Fibroblast of gingiva (primary cell): ENCODE measurements around the gene CORO1A.
"Not testable (repeated sequence)": the region's sequence is repeated elsewhere in the genome, so short reads cannot be mapped to it uniquely, and the experiment has no call there.

Source experiments
- DNase-seq: peaks from one replicate; pipeline ENCODE4 v3.0.0-alpha.2; 2011; ENCODE audit warnings: low read depth

Gene CORO1A

DNA sequence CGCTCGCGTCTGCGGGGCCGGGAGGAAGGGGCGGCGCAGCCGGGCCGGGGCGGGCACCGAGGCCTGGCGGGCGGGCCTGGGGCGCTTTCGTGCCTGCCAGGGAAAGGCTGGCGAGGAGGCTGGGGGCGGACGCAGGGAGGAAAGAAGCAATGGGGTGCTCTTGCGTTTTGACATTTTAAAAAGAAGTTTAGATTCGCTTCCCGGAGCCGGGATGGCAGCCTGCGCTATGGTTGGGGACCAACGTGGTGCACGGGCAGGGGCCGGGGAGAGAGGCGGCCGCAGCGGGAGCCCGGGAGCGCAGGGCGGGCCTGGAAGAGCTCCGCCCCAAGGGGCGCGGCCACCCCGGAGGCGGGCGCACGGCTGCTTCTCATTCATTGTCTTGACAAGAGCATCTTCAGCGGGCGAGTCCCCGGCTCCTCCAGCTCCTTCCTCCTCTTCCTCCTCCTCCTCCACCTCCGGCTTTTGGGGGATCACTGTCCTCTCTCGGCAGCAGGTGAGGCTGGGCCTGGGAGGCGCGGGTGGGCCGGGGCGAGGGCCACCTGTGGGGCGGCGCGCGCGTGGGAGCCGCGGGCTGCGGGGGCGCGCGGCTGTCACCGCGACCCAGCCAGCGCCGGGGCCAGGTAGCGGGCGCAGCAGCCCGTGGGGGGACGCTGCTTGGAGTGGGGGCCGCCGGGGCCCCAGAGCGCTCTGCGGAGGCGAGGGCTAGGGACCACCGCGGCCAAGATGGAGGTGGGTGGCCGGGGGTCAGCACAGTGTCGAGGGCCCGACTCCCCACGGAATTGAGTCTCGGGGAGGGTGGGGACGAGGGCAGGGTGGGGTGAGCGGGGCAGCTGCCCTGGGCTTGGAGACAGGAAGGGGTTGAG is at the start of gene CORO1A:
Gene CORO1A (plus strand): TSS at position 370 of the 863 bp plus-strand sequence. CDS start 1,608 bp downstream, outside the sequence.
- peak; percentile 64 for DNase-seq

DNA sequence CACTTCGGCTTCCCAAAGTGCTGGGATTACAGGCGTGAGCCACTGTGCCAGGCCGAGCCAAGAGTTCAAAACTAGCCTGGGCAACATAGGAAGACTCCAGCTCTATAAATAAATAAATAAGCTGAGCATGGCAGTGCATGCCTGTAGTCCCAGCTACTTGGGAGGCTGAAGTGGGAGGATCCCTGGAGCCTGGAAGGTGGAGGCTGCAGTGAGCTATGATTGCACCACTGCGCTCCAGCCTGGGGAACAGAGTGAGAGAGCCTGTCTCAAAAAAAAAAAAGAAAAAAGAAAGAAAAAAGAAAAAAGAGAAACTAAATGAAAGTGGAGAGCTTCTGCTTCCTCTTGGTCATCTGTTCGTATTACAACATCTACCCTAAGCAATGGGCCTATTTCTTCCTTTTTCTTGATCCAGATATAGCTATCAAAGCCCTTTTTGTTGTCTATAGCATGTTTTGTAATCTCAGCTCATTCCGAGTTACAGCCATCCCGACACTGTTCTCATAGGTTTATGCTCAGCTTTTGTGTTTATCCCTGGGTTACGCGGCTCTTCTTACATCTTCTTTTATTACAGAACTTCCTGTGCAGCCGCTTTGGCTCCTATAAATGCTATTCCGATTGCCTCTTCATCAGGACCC is 46.3 kb upstream of the CORO1A start:
- no peak for DNase-seq

DNA sequence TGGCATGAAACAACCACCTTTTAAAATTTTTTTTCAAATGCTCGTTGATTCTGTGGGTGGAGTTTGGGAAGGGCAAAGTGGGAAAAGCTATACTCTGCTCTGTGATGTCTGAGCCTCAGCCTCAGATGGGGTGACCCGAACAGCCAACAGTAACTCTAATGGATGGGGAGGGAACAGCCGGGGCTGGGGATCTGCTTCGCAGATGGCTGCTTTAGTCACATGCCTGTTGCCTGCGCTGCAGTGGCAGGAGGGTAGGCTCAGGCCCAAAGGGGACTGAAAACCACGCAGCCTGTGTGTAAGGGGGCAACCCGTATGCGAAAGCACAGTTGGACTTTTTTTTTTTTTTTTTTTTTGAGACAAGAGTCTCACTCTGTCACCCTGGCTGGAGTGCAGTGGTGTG is 45.5 kb upstream of the CORO1A start:
- DNase-seq: no peak

DNA sequence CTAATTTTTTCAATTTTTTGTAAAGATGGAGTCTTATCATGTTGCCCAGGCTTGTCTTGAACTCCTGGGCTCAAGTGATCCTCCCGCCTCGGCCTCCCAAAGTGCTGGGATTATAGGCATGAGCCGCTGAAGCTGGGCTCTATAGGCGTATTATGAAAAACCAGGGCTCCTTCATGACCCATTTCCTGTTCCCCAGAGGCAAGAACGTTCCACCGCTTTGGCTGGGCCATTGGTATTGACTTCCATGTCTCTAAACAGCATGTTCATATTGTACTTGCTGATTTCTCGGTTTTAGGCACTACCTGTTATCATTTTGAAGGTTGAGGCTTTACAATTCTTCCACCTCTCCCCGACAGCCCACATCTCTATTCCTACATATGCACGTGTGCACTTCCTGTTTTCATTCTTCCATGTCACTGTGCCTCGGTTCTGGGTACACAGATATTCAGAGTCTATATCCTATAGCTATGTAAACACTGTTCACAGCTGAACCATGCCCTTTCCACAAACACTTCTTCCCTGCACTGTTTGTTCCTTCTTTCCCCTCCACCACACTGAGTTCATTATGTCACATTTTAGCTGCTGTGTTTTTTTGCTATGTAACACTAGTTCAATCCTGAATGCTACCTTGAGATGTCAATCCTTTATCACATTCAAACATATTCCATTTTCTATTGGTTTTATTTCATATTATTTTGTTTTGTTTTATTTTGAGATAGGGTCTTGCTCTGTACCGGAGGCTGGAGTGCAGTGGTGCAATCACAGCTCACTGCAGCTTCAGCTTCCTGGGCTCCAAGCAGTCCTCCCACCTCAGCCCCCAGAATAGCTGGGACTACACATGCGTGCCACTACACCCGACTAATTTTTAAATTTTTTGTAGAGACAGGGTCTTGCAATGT is 43.6 kb upstream of the CORO1A start:
- no peak for DNase-seq

DNA sequence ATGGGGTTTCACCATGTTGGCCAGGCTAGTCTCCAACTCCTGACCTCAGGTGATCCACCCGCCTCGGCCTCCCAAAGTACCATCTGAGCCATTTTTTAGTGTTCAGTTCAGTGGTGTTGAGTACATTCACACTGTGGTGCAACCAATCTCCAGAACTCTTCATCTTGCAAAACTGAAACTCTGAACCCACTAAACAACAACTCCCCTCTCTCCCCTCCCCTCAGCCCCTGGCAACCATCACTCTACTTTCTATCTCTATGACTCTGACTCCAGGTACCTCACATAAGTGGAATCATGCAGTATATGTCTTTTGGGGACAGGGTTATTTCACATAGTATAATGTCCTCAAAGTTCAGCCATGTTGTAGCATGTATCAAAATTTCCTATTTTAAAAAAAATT is 41.7 kb upstream of the CORO1A start:
- no peak for DNase-seq

DNA sequence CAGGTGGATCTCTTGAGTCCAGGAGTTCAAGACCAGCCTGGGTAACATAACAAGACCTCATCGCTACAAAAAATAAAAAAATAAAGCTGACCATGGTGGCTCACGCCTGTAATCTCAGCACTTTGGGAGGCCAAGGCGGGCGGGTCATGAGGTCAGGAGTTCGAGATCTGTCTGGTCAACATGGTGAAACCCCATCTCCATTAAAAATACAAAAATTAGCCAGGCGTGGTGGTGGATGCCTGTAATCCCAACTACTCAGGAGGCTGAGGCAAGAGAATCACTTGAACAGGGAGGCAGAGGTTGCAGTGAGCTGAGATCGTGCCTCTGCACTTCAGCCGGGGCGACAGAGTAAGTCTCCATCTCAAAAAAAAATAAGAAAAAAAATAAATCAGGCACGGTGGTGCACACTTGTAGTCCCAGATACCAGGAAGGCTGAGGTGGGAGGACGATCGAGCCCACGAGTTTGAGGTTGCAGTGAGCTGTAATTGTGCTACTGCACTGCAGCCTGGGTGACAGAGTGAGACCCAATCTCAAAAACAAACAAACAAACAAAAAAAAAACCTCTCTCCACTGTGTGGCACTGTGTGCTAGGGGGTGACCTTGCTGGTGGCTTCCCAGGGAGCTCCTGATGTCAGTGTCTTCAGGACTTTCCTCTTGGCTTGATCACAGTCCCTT is 40.6 kb upstream of the CORO1A start:
- DNase-seq: no peak

DNA sequence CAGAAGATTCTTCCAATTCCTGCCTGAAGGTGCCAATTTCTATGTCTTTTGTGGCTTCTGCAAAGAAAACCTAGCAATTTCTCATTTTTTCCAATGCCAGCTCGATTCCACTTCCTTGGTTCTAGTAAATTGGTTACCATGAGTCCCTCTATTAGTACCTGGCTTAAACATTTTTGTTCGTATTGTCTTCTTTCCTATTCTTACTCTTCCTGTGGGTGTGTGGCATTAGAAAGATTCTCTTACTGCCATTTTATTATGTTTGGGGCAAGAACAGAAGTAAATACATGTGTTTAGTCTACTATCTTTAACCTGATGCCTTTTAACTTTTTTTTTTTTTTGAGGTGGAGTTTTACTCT is 40.1 kb upstream of the CORO1A start:
- DNase-seq: no peak

DNA sequence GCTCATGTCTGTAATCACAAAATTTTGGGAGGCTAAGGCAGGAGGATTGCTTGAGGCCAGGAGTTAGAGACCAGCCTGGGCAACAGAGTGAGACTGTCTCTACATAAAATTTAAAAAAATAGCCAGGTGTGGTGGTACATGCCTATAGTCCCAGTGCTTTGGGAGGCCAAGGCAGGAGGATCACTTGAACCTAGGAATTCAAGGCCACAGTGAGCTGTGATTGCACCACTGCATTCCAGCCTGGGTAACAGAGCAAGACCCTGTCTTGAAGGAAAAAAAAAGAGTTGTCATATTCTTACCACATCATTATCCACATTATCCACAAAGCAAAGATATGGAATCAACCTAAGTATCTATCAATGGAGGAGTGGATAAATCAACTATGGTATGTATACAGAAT is 39.4 kb upstream of the CORO1A start:
- no peak for DNase-seq

DNA sequence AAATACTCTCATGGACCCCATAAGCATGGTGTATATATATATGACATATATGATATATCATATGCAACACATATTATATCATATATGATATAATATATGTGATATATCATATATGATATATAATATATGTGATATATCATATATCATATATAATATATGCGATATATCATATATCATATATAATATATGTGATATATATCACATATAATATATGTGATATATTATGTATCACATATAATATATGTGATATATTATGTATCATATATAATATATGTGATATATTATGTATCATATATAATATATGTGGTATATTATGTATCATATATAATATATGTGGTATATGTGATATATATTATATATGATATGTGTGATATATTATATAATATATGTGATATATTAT is 38.5 kb upstream of the CORO1A start:
- no peak for DNase-seq

DNA sequence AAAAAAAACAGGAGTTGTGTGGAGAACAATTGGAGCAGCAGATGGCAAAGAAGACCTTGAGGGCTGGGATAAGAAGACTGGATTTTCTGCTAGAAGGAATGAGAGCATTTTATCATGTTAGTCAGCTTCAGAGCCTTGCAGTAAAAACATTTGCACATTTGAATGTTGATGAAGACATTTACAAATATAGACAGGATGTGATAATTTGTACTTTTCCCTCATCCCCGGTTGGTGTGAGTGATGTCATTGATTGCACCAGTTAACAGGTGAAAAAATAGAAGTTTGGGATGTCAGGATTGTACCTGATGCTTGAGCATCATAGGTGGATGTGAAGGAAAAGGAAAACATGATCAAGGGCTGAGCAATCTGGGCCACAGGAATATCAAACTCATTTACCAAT is 37.7 kb upstream of the CORO1A start:
- no peak for DNase-seq

DNA sequence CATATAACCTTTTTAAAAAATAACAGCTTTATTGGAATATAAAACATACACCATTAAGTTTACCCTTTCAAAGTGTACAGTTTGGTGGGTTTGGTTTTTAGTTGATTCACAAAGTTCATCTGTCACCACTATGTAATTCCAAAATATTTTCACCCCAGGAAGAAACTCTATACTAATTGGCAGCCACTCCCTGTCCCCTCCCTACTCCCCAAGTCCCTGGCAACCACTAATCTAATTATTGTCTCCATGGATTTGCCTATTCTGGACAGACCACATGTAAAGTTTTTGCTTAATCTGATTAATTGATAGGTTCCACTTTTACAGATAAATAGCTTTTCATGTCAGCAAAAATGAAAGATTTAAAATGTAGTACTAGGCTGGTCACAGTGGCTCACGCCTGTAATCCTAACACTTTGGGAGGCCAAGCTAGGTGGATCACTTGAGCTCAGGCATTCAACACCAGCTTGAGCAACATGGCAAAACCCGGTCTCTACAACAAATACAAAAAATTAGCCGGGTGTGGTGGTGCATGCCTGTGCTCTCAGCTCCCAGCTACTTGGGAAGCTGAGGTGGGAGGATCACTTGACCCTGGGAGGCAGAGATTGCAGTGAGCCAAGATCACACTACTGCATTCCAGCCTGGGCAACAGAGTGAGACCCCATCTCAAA is 35.4 kb upstream of the CORO1A start:
- DNase-seq: no peak

DNA sequence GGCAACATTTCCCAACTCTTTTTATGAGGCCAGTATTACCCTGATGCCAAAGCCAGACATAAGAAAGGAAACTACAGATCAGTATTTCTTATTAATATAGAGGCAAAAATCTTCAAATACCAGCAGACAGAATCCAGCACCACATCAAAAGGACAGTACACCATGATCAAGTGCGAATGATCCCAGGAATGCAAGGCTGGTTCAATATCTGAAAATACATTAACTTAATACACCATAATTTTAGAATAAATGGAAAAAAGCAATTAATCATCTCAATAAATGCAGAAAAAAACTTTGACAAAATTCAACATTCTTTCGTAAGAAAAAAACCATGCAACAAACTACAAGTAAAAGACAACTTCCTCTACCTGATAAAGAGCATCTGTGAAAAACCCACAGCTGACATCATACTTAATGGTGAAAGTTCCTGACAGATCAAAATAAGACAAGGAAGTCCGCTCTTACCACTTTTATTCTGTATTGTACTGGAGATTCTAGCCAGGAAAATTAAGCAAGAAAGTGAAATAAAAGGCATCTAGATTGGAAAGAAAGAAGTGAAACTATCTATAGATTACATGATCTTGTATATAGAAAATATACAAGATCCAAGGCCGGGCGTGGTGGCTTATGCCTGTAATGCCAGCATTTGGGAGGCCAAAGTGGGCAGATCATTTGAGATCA is 34.0 kb upstream of the CORO1A start:
- no peak for DNase-seq

DNA sequence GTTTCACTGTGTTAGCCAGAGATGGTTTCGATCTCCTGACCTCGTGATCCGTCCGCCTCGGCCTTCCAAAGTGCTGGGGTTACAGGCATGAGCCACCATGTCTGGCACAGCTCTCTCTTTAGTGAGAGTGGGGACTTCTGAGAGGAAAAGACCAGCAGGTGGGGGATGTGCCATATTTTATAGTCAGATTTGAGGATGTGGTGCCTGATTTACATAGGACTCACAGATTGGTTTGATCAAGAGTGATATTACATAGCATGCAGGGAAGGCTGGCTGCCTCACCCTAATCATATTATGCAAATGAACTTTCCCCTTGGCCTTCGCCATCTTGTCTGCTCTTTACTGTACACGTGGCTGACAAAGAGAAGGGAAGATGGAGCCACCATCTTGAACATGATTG is 32.3 kb upstream of the CORO1A start:
- DNase-seq: no peak

DNA sequence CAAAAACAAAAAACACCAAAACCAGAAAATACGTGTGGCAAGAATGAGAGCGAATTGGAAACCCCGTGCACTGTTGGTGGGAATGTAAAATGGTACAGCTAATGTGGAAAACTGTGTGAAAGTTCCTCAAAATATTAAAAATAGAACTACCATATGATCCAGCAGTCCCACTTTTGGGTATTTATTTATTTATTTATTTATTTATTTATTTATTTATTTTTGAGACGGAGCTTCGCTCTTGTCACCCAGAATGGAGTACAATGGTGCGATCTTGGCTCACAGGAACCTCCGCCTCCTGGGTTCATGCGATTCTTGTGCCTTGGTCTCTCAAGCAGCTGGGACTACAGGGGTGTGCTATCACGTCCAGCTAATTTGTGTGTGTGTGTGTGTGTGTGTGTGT is 30.9 kb upstream of the CORO1A start:
- no peak for DNase-seq

DNA sequence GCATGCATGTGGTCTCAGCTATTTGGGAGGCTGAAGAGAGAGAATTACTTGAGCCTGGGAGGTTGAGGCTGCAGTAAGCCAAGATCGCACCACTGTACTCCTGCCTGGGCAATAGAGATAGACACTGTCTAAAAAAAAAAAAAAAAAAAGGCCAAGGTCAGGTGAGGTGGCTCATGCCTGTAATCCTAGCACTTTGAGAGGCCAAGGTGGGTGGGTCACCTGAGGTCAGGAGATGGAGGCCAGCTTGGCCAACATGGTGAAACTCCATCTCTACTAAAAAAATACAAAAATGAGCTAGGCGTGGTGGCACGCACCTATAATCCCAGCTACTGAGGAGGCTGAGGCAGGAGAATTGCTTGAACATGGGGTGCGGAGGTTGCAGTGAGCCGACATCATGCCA is 28.2 kb upstream of the CORO1A start:
- no peak for DNase-seq

DNA sequence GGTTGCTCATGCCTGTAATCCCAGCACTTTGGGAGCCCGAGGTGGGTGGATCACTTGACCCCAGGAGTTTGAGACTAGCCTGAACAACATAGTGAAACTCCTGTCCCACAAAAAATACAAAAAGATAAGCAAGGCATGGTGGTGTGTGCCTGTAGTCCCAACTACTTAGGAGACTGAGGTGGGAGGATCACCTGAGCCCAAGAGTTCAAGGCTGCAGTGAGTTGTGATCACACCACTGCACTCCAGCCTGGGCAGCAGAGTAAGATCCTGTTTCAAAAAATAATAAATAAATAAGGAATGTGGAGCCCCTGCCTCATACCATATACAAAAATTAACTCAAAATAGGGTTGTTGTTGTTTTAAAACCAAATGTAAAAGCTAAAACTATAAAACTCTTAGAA is 26.2 kb upstream of the CORO1A start:
- DNase-seq: no peak

DNA sequence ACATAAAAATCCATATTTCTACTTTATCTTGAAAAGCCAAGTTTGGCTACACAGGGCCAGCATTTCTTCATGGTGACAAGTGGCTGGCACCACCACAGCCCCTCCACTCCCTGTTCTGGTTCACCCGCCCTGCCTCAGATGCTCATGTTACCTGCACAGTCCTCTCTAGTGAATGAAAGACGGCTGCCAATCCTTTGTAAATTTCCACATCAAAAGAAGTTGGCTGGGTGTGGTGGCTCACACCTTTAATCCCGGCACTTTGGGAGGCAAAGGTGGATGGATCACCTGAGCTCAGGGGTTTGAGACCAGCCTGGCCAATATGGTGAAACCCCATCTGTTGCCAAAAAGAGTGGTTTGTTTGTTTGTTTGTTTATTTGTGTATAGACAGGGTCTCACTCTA is 19.9 kb upstream of the CORO1A start:
- no peak for DNase-seq

DNA sequence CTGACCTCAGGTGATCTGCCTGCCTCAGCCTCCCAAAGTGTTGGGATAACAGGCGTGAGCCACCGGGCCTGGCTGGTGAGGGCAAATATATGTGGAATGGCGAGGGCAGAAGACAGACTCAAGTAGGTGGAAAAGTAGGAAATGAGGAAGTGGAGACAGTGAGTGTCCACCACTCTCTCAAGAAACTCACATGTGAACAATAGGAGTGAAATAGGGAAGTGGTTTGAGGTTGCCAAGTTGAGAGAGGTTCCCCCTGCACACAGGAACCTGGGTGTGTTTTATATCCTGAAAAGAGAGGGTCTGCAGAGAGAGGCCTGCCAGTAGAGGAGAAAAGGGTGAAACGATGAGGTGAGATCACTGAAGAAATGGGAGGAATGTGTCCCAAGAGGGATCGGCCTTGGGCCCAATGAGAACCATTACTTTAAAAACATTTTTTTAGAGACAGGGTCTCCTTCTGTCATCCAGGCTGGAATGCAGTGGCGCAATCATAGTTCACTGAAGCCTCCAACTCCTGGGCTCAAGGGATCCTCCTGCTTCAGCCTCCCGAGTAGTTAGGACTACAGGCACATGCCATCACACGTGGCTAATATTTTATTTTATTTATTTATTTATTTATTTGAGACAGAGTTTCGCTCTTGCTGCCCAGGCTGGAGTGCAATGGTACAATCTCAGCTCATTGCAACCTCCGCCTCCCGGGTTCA is 17.1 kb upstream of the CORO1A start:
- no peak for DNase-seq

DNA sequence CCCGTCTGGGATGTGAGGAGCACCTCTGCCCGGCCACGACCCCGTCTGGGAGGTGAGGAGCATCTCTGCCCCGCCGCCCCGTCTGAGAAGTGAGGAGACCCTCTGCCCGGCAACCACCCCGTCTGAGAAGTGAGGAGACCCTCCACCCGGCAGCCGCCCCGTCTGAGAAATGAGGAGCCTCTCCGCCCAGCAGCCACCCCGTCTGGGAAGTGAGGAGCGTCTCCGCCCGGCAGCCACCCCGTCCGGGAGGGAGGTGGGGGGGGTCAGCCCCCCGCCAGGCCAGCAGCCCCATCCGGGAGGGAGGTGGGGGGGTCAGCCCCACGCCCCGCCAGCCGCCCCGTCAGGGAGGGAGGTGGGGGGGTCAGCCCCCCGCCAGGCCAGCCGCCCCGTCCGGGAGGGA is 14.7 kb upstream of the CORO1A start:
- not testable (repeated sequence) for DNase-seq

DNA sequence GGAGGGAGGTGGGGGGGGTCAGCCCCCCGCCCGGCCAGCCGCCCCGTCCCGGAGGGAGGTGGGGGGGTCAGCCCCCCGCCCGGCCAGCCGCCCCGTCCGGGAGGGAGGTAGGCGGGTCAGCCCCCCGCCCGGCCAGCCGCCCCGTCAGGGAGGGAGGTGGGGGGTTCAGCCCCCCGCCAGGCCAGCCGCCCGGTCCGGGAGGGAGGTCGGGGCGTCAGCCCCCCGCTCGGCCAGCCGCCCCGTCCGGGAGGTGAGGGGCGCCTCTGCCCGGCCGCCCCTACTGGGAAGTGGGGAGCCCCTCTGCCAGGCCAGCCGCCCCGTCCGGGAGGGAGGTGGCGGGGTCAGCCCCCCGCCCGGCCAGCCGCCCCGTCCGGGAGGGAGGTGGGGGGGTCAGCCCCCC is 14.0 kb upstream of the CORO1A start:
- not testable (repeated sequence) for DNase-seq
